GM19193 (cell line): ENCODE results near the gene TMBIM6.

Experiments used
- POLR2A ChIP-seq: IDR thresholded peaks from 4 replicates; pipeline ENCODE4 v1.6.1; 2011; ENCODE audit not compliant: insufficient read depth, insufficient read length; ENCODE audit errors: extremely low read depth

The TMBIM6 gene

DNA sequence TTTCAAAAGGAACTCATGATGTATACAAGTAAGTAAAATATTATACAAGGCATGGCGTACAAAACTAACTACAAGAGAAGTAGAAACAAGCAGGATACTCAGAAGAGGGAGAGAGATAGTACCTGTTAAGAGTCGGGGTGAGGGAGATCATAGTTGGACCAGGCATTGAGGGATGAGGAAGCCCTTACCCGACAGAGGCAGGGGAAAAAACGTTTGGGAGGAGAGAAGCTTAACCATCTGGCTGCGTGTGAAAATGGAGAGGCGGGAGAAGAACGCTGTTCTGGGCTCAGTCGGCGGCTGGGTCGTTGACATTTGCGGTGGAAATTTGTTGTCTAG lies 33.6 kb upstream of the TMBIM6 start:
- no peak for TF ChIP-seq POLR2A

GRCh38 chr12:49708851-49709250 lies 32.5 kb upstream of the TMBIM6 start:
- no peak for TF ChIP-seq POLR2A

DNA sequence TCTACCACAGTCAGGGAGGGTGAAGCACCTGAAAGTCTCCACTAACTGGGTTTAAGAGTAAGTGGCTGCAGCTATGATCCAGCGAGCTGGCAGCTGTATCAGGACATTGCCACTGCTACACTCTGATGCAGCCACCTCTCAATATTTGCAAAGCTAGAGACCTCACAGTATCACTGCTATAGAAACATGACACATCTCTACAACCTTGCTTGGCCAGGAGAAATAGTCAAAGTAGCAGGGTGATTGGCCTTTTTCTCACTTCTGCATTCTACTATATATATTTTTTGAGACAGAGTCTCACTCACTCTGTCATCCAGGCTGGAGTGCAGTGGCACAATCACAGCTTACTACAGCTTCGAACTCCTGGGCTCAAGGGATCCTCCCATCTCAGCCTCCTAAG lies 24.8 kb upstream of the TMBIM6 start:
- no peak for TF ChIP-seq POLR2A

DNA sequence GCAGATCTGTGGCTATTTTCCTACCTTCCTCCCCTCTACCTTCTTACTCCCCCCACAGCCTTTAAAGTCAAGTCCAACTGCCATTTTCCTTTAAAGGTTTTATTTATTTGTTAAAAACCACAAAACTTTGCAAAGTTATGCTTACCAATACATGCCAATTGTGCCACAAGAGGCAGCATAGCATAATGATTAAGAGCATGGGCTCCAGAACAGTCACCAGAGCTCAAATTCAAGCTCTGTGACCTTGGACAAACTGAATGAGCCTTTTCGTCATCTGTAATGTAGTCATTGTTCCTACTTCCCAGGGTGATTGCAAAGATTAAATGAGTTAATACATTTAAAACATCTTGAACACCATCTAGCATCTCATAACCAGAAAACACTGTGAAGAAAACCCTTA lies 21.1 kb upstream of the TMBIM6 start:
- no peak for TF ChIP-seq POLR2A

- TF ChIP-seq POLR2A, result no peak
Observed at GRCh38 chr12:49728446-49728845, 12.9 kb upstream of the TMBIM6 start.

DNA sequence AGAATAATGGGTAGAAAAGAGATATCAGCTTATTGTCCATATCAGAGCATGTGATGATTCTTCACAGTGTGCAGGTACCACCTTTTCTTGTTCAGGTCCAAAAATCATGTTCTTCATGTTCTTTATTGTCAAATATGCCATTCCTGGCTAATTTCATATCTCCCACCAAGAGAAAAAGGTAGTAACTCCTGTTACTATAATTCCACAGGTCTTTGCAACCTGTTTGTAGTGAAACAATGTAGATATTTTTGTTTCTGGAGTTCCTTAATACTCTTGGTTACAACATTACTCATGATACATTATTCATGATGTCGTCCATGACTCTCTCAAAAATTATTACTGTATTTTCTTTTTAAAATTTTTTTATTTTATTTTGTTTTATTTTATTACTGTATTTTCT lies 11.3 kb upstream of the TMBIM6 start:
- TF ChIP-seq POLR2A, result no peak

GRCh38 chr12:49730568-49731101 lies 10.7 kb upstream of the TMBIM6 start:
- no peak for TF ChIP-seq POLR2A

DNA sequence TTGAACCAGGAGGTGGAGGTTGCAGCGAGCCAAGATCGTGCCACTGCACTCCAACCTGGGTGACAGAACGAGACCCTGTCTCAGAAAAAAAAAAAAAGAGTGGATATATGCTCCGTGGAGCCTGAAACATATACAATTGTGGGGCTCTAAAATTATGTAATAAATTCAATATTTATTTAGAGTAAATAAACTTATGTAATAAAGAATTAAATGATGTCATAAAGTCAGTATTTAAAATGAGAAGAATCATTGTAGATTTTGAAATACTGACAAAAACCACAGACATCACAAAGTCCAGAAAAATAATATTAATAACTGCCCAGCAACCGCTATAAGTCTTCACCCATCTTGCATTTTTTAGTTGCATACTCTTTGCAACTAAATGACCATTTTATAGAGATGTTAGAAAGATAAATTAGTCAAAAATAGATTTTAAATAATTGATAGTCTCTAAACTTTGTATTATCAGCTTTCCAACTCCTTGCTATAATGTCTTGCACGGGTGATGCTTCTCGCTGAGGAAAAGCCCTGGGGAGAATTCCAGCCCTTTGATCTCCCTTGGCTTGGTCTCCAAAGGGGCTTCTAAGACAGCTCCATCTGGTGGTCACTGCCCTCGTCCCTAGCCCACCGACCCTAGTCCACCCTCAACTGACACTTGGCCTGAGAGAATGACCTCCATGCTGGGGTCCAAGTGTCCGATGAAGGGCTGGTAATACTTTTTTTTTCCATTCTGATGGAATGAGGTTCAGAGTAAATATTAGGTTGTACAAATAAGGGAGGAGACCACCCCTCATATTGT lies 7.9 kb upstream of the TMBIM6 start:
- TF ChIP-seq POLR2A, result no peak

DNA sequence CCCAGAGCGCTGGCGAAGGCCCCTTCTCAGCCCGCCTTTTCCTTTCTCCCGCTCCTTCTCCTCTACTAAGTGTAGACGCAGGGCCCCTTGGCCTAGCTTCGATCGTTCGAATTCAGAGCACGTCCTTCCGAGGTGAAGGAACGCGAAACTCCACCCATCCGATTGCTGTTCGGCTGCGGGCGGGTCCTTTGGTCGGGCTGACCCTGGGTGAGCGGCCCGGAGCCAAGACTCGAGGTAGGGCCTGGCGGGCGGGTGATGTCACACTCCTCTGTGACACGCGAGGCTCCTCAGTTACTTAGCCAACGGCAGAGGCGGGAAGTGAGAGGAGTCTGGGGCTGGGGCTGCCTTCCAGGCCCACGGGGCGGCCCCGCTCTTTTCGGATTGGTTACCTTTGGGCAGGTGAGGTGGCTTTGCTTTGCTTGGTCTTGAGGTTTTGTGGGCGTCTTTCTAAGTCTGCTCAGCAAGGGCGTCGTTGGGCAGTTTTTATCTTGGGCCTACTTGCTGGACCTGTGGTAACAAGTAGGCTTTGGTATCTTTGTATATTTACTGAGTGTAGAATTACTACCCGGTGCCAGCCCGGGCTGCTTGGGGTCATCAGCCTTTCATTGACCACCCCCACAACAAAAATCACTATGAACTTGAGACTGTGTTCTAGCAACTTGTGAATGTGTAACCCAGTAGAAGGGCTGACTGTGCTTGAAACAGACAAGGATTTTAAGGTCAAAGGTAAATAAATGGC lies 694 bp downstream of the TMBIM6 start:
- TF ChIP-seq POLR2A, result no peak

GRCh38 chr12:49744363-49744885 lies 3.1 kb downstream of the TMBIM6 start:
- TF ChIP-seq POLR2A, result no peak

- no peak for TF ChIP-seq POLR2A
Observed at GRCh38 chr12:49748306-49748705, 6.9 kb downstream of the TMBIM6 start.

DNA sequence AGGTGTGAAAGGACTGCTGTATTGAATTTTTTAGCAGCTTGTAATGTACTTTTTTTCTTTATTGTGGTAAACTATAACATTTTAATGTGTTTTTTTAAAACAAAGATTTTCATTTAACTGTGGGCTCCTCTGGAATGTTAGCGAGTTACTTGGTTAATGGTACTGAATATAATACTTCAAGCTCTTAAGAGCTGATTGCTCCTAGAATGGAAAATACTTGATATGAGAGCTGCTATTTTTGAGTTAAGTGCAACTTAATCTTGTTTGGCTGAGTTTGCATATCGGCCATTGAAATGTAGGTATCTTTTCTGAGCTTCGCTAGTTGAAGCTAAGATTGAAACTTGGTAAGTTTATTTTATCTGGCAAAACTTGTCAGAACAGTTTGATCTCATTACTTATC lies 7.4 kb downstream of the TMBIM6 start:
- no peak for TF ChIP-seq POLR2A

GRCh38 chr12:49750027-49750995 lies 9.0 kb downstream of the TMBIM6 start:
- TF ChIP-seq POLR2A, result no peak

DNA sequence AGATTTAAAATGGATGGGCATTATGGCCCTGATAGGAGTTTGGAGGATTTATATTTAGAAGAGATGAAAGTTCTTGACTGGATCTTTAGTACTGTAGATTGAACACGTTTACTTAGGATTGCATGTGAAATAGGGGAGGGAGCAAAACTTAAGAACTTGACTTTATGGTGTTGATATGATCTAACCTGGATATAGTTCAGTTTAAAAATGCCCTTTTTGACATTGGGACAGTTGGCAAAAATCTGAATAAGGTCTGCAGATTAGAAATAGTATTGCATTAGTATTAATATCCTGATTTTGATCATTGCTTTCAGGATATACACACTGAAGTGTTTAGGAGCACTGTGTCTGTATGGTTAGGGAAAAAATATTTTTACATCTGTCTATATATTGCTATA lies 9.6 kb downstream of the TMBIM6 start:
- TF ChIP-seq POLR2A, result no peak
